Tibial nerve (tissue), 4 donors: ENCODE data around the gene SLC6A17. TPM values are rescaled to one million over a fixed set of nuclear protein-coding genes. Genes with fewer than 3 reads are reported as not detected.

Experiments used
- DNase-seq, 2 donors: peaks; one replicate each; pipeline ENCODE4 v3.0.0-alpha.2; 2019; ENCODE audit warnings: low spot score in 2 of 2
- H3K27ac ChIP-seq, 4 donors: fragments of 200-600 bp; sonication (generic) in 3 of 4; one replicate each; pipeline ENCODE4 v1.5.1; 2017 to 2019; ENCODE audit warnings: mild to moderate bottlenecking in 1 of 4
- H3K27me3 ChIP-seq, 2 donors: fragments of 200-600 bp; sonication (generic) in 1 of 2; one replicate each; pipeline versions ENCODE4 v1.5.1 to v1.6.0; 2017 to 2019
- H3K36me3 ChIP-seq, 3 donors: fragments of 200-600 bp; sonication (generic); one replicate each; pipeline ENCODE4 v1.5.1; 2018 to 2019
- H3K4me1 ChIP-seq, 4 donors: fragments of 200-600 bp; sonication (generic) in 3 of 4; one replicate each; pipeline ENCODE4 v1.5.1; 2017 to 2019
- H3K4me3 ChIP-seq, 4 donors: fragments of 200-600 bp; sonication (generic) in 3 of 4; one replicate each; pipeline ENCODE4 v1.5.1; 2017 to 2019; ENCODE audit warnings: mild to moderate bottlenecking in 1 of 4, moderate library complexity in 1 of 4
- H3K9me3 ChIP-seq, 4 donors: fragments of 200-600 bp; sonication (generic) in 3 of 4; one replicate each; pipeline ENCODE4 v1.5.1; 2017 to 2019
- CTCF ChIP-seq, 5 experiments: fragments of 200-600 bp in 3 of 5; fragments of 450-650 bp in 2 of 5; sonication (generic) in 3 of 5; IDR thresholded peaks; one replicate each; pipeline ENCODE4 v1.5.1; 2016 to 2019; ENCODE audit warnings: antibody characterized with exemption in 5 of 5, mild to moderate bottlenecking in 3 of 5, moderate library complexity in 2 of 5
- EP300 ChIP-seq, 2 donors: sonication (generic); formaldehyde crosslinking; IDR thresholded peaks; one replicate each; pipeline ENCODE4 v1.6.1; 2017; ENCODE audit warnings: antibody characterized with exemption in 2 of 2, mild to moderate bottlenecking in 1 of 2
- POLR2A ChIP-seq, 2 donors: fragments of 450-650 bp; IDR thresholded peaks; one replicate each; pipeline ENCODE4 v1.6.1; 2017; ENCODE audit warnings: antibody characterized with exemption in 2 of 2, mild to moderate bottlenecking in 2 of 2, moderate library complexity in 2 of 2
- WGBS, 2 donors: methylation state at CpG; one replicate each; pipeline ENCODE4 v1.1.5; 2018; 5-methylcytosine and 5-hydroxymethylcytosine counted together
- total RNA-seq, 4 donors: library from RNA; depleted of rRNA; stranded (reverse); fragments of >200 nt; gene quantifications; one replicate each; pipeline ENCODE4 v1.1.0, GENCODE V29; 2016

The SLC6A17 gene
- total RNA-seq, 4 donors from 2014 or later, result under 0.01 to 0.22 TPM; not detected in 2

GRCh38 chr1:110239441-110240430 is 89.4 kb downstream of the SLC6A17 start:
- H3K27ac ChIP-seq, result no peak overlapping the region
- WGBS, 2 donors, result 73% methylated on average over 11 of the region's 11 CpGs
- H3K4me1 ChIP-seq, result peaks cover 0 to 6% (median 0%) of the 10 kb centered on the region in 4 donors
- no peaks in the 10 kb centered on the region for H3K9me3 ChIP-seq
- no peaks in the 10 kb centered on the region for H3K27me3 ChIP-seq
- TF ChIP-seq POLR2A (IDR thresholded peaks at IDR 0.05), result no peak
- TF ChIP-seq CTCF (IDR thresholded peaks at IDR 0.05), result no peak
- no peak for TF ChIP-seq EP300 (IDR thresholded peaks at IDR 0.05)
- DNase-seq, result no peak
- H3K36me3 ChIP-seq, result peaks cover 0 to 13% (median 4%) of the 10 kb centered on the region in 3 donors
- H3K4me3 ChIP-seq, result no peak overlapping the region

- no peak for DNase-seq
- peaks cover 0 to 6% (median 0%) of the 10 kb centered on the region in 4 donors for H3K4me1 ChIP-seq
- no peaks in the 10 kb centered on the region for H3K27me3 ChIP-seq
- H3K36me3 ChIP-seq, result peaks cover 0 to 7% (median 4%) of the 10 kb centered on the region in 3 donors
- H3K9me3 ChIP-seq, result no peaks in the 10 kb centered on the region
- no peak overlapping the region for H3K27ac ChIP-seq
- TF ChIP-seq POLR2A (IDR thresholded peaks at IDR 0.05) (no peak), EP300 (IDR thresholded peaks at IDR 0.05) (no peak), CTCF (IDR thresholded peaks at IDR 0.05) (no peak)
- H3K4me3 ChIP-seq, result no peak overlapping the region
- WGBS, 2 donors, result 76 to 81% methylated on average over 13 of the region's 13 CpGs
Observed at GRCh38 chr1:110240476-110241210, 90.3 kb downstream of the SLC6A17 start.

GRCh38 chr1:110241516-110241915 is 91.2 kb downstream of the SLC6A17 start:
- 34 to 47% methylated on average over 2 of the region's 2 CpGs for WGBS, 2 donors
- Histone ChIP-seq H3K9me3 (no peaks in the 10 kb centered on the region), H3K36me3 (peaks cover 0 to 7% (median 4%) of the 10 kb centered on the region in 3 donors), H3K4me1 (peaks cover 0 to 6% (median 0%) of the 10 kb centered on the region in 4 donors), H3K4me3 (no peak overlapping the region), H3K27me3 (no peaks in the 10 kb centered on the region), H3K27ac (no peak overlapping the region)
- TF ChIP-seq CTCF (IDR thresholded peaks at IDR 0.05) (no peak), POLR2A (IDR thresholded peaks at IDR 0.05) (no peak), EP300 (IDR thresholded peaks at IDR 0.05) (no peak)
- DNase-seq, result no peak

- 74 to 81% methylated on average over 4 of the region's 4 CpGs for WGBS, 2 donors
- Histone ChIP-seq H3K4me3 (no peak overlapping the region), H3K4me1 (peaks cover 0 to 6% (median 0%) of the 10 kb centered on the region in 4 donors), H3K27ac (no peak overlapping the region), H3K9me3 (no peaks in the 10 kb centered on the region), H3K27me3 (no peaks in the 10 kb centered on the region), H3K36me3 (peaks cover 0 to 7% (median 4%) of the 10 kb centered on the region in 3 donors)
- DNase-seq, result no peak
- TF ChIP-seq EP300 (IDR thresholded peaks at IDR 0.05), result no peak
- TF ChIP-seq CTCF (IDR thresholded peaks at IDR 0.05), result no peak
- no peak for TF ChIP-seq POLR2A (IDR thresholded peaks at IDR 0.05)
Observed at GRCh38 chr1:110242062-110242461, 91.8 kb downstream of the SLC6A17 start.
